Activated gamma-delta T cell treated with Interleukin-2 at 50 U/mL for 16 hours (primary cell): ENCODE measurements around the gene BCR.
A peak's percentile ranks its signal among the peaks of the same experiment; 100 is the strongest.
"Not testable (repeated sequence)": the region's sequence is repeated elsewhere in the genome, so short reads cannot be mapped to it uniquely, and the experiment has no call there.

ENCODE experiments used
- DNase-seq: peaks from one replicate; pipeline ENCODE4 v3.0.0-alpha.2; 2020

Gene BCR

DNA sequence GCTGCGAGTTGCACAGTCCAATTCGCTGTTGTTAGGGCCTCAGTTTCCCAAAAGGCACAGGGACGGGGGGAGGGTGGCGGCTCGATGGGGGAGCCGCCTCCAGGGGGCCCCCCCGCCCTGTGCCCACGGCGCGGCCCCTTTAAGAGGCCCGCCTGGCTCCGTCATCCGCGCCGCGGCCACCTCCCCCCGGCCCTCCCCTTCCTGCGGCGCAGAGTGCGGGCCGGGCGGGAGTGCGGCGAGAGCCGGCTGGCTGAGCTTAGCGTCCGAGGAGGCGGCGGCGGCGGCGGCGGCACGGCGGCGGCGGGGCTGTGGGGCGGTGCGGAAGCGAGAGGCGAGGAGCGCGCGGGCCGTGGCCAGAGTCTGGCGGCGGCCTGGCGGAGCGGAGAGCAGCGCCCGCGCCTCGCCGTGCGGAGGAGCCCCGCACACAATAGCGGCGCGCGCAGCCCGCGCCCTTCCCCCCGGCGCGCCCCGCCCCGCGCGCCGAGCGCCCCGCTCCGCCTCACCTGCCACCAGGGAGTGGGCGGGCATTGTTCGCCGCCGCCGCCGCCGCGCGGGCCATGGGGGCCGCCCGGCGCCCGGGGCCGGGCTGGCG is at the start of gene BCR:
TSS of gene BCR (plus strand) at position 209 of the 592 bp plus-strand sequence. CDS start 452 bp downstream, outside the sequence.
- DNase-seq, result peak; percentile 53

DNA sequence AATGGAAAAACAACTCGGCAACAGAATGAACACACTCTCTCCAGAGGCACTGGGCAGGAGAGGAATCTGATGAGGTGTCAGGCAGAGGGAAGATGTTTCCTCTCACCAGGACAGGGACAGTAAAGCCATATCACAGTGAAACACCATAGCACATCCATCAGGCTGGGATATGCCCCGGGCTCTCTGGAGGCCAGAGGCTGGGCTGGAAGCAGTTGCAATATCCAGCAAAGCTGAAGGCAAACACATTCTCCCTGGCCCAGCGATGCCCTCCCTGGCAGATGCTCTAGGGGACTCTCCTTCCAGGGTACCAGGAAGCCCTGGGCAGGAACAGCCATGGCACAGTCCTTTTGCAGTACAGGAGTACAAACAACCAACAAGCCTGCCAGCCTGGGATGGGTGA is 49.6 kb upstream of the BCR start:
- DNase-seq, result no peak

DNA sequence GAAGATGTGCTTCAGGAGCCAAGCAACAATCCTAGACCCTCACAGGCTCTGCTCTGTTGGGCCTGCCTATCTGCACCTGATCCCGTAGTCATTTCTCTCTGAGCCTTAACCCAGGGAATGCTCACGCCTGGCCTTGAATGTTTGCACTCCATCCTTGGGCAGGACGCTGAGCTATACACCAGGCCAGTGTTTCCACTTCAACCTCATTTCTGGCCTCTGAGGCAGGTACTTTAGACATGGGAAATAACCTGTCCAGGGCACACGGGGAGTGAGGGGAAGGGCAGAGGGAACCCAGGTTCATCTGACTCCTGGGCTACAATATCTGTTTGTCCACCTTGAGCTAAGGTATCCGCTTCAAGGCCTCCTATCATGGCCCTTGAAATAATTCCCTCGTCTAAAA is 48.4 kb upstream of the BCR start:
- no peak for DNase-seq

DNA sequence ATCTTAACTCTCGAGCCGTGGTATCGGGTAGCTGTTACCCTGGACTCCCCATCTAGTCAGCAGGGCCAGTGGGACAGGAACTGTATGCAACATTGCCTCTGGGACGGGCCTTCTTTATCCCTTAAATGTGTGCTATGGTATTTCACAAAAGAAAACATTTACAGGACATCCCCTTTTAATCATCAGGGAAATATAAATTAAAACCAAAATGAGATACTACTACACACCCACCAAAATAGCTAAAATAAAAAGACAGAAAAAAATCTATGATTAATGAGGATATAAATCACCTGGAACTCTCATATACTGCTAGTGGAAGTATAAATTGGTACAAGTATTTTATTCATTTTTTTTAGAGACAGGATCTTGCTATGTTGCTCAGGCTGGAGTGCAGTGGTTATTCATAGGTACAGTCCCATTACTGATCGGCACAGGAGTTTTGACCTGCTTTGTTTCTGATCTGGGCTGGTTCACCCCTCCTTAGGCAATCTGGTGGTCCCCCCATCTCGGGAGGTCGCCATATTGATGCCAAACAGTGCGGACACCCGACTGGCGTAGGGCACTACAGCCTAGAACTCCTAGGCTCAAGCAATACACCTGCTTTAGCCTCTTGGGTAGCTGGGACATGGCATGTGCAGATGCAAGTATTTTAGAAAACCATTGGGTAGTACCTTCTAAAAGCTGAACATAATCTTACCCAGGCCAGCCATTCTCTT is 47.8 kb upstream of the BCR start:
- no peak for DNase-seq

DNA sequence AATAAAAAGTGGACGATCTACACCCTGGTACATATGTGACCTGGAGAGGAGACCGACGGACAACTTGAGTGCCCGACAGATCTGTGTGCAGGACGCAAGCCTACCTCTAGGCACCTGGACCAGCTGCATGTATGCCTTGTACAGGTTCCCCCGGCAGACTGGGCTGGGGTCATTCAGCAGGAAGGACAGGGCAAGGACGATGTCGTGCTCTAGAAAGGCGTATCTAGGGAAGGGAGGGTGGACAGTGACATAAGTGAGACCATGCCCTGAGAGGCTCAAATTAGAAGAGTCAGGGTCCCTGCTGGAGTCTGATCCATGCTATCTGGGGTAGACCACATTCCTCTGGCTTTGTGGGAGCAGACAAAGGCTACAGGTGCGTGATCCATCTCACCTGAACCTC is 46.4 kb upstream of the BCR start:
- no peak for DNase-seq

DNA sequence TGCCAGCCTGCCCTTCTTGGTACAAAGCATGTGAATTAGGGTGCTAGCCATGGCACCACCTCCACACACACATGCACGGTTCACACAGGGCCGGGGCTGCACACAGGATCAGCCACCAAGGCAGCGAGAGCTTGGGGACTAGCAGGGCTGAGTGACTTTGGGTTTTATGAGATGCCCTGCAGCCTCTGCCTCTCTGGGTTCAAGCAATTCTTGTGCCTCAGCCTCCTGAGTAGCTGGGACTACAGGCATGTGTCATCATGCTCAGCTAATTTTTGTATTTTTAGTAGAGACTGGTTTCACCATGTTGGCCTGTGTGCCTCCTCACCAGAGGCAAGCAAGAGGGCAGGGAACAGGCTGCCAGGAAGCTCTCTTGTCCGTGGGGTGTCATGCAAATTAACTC is 43.3 kb upstream of the BCR start:
- not testable (repeated sequence) for DNase-seq

DNA sequence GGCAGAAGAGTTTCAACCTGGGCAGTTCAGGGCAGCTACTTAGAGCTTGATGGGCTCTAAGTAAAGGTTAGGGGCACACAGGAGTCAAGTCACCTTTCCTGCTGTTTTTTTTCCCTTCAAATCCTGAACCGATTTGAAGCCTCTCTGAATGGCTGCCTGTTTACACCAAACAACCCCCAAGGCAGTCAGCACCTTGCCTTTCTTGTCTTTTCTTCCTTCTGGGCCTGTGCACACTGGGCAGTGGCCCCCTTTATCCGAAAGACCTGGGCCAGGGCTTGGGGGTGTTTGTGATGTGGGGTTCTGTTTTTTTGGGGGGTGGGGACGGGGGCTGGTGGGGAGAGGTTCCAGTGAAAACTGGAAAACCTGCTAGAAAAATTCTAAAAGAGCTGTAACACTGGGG is 42.8 kb upstream of the BCR start:
- DNase-seq, result no peak

DNA sequence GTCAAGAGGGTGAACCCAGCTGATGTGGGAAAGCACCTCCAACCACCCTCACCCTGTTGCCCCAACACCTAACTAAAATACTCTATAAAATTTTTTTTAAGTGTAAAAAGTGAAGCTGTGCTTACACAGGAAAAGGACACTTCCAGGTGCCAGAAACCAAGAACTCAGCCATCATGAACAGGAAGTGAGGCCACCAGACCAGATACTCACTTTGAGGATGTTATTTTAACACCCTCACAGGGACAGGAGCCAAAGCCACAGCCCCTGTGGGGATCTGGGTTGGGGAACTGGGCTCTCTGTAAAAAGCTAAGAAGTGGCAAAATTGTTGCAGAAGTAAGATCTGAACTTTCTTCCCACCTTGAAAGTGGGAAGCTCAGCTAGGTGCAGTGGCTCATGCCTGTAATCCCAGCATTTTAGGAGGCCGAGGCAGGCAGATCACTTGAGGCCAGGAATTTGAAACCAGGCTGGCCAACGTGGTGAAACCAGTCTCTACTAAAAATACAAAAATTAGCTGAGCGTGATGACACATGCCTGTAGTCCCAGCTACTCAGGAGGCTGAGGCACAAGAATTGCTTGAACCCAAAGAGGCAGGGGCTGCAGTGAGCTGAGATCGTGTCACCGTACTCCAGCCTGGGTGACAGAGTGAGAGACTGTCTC is 42.3 kb upstream of the BCR start:
- DNase-seq, result peak; percentile 64

DNA sequence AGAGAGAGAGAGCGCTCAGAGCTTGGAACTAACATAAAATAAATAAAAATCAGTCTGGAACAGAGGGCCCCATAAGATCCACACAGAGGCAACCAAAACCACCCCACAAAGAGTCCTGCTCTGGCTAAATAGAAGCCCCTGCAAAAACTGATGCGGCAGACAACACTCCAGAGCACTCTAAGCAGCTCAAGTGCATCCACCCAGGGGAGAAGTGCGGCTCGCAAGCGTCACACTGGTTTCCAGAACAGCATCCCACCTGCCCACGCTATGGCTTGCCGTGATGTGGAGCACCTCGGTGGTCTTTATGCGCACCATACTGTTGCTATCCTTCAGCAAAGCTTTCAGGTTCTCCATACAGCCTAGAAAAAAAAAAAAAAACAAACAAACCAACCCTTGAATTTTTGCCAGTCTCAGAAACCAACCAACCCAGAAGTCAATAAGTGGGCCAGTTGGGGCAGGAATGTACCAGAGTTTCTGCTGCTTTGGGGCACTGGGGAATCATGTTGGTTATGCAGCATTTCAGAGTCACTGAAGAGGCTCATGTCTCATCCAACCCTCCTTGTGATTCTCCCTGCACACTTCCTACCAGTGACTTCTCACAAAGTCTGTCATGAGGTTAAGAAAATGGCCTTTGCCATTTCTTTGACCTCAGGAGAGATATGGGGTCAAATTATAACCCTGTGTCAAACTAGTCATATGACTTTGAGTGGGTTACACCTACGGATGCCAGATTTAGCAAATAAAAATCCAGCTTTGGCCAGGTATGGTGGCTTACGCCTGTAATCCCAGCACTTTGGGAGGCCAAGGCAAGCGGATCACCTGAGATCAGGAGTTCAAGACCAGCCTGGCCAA is 41.5 kb upstream of the BCR start:
- no peak for DNase-seq

DNA sequence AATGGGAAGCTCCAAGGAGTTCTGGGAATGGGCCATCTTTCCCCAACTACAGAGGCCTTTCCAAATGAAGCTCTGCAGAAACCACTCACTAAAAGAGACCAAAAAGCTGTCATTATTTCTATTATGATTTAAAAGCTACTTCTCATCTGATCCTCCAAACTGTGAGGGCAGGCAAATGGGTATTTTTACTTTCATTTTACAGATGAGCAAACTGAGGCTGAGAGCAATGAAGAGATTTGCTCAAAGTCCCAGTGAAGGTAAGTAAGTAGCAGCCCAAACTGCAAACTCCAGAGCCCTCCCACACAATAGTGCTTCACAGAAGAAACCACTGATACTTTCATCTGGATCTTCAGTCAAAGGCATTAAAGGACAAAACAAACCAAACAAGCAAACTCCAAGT is 39.9 kb upstream of the BCR start:
- no peak for DNase-seq

DNA sequence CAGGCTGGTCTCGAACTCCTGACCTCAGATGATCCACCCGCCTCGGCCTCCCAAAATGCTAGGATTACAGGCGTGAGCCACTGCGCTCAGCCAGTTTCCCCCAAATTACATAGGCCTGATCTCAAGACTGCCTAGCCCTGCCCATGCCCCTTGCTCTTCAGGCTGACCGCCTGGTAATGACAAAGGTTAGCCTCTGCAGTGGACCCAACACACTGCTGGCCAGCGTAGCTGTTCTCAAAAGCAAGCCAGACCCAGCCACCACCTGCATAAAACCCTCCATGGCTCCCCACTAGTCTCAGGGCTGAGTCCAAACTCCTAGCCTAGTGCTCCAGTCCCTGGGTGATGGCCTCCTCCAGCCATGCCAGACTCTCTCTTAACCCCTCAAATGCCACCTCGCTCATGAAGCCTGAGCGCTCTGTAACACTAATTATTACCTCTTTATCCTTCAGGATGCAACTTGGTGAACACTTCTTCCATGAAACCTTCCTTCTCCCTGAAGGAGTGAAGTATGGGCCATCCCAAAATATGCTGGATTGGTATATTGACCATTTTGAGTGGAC is 37.7 kb upstream of the BCR start:
- DNase-seq, result no peak

DNA sequence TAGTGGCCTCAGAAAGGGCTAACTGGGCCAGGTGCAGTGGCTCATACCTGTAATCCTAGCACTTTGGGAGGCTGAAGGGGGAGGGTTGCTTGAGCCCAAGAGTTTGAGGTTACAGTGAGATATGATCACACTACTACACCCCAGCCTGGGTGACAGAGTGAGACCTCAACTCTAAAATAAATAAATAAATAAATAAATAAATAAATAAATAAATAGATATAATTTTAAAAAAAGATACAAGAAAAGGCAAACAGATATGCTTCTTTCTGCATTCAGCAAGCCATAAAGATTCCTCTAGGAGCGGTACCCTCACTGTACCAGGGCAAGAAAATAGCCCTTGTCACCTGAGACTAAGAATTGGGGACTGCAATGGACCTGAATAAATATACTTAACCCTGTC is 37.2 kb upstream of the BCR start:
- DNase-seq, result no peak

DNA sequence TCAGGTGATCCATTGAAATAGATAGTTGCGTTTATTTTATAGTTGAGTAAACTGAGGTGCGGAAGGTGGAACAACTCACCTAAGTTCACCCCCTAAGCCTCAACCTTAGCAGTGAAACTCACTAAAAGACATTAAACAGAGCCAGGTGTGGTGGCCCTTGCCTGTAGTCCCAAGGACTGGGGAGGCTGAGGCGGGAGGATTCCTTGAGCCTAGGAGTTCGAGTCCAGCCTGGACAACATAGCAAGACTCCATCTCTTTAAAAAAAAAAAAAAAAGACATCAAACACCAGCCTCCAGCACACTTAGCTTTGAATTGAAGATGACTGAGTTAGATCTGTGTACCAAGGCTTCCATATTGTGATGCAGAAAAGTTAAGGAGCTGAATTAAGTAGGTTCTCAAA is 35.9 kb upstream of the BCR start:
- no peak for DNase-seq

DNA sequence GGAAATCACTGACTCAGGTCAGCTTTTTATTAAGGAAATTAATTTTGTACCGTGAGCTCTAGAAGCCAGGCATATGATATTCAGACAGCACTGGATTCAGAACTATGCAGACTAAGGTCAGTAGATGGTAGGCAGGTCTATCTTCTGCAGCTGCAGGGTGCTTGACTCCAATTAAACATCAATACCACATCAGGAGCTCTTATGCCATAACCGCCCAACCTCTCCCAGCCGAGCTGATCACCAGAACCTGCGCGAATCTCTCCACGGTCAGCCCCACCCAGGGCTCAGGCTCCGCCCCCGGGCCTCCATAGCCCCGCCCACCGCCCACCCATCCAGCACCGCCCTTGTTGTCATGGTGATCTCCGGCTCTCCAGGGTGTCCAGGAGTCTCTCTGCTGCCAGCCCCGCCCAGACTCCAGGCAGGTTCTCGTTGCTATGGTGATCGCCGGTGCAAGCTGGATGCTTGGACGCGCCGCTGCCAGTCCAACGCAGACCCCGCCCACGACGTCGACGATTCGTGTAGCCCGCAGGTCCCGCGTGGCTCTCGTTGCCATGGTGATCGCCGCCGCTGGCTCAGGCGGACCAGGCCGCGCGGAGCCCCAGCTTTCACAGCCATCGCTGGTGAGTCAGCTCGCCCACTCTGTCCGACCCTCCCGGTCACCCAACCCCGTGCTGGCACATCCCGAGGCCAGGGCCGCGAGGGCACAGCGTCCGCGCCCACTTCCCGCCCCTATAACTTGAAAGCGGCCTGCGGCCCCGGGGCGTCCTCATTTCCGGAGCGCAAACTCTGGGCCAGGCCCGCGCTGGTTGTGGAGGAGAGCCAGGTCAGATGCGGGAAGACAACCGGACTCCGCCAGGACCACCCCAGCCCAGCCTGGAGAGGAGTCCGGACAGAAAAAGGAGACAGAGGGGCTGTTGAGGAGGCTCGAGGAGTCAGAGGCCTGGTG is 35.1 kb upstream of the BCR start, which contains the start of gene RAB36:
TSS of gene RAB36 (plus strand) at position 546 of the 946 bp plus-strand sequence. CDS start 1,140 bp downstream, outside the sequence.
- peak; percentile 79 for DNase-seq

DNA sequence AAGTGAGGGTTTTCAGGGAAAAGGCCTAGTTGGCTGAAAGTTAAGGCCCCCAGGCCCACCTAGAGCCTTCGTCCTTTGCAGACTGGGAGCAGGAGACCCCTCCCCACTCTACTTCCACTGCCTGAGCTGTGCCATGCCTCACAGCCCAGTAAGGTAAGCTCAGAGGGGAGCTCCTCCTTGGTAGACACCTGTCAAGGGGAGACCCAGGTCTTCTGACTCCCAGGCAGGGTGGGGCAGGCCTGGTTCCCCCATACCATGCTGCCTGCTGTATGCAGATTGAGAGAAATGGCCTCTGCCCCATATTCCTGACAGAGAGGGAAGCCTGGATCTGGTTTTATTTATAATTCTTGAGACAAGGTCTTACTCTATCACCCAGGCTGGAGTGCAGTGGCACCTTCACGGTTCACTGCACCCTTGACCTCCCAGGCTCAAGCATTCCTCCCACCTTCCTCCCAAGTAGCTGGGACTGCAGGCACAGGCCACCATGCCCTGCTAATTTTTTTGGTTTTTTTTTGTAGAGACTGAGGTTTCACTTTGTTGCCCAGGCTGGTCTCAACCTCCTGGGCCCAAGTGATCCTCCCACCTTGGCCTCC is 34.3 kb upstream of the BCR start:
- no peak for DNase-seq

DNA sequence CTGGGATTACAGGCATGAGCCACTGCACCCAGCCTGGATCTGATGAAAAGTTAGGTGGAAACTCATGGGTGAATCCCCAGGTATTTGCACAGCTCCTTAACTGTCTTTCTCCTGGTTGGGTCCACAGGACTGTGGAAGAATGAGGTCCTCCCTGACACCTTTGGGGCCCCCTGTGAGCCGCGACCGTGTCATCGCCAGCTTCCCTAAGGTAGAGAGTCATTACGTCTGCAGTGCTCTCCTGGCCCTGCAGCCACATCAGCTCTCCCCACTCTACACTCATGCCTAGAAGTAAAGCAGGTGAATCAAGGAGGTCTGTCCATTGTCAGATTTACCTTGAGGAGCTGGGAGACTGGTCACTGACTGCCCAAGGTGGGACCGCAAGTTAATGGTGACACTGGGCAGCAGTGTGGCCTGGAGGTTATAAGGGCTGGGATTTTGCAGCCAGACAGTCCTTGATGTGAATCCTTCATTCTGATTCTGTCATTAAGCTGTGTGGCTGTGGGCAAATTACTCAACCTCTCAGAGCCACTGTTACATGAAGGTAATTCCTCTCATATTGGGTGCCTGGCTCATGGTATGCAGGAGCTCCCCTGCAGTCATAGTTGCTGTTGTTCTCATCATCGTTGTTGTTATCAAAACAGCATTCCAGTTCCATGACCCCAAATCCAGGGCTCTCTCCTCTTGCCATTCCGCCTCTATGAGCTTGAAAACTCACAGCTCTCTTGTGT is 33.7 kb upstream of the BCR start:
- no peak for DNase-seq

DNA sequence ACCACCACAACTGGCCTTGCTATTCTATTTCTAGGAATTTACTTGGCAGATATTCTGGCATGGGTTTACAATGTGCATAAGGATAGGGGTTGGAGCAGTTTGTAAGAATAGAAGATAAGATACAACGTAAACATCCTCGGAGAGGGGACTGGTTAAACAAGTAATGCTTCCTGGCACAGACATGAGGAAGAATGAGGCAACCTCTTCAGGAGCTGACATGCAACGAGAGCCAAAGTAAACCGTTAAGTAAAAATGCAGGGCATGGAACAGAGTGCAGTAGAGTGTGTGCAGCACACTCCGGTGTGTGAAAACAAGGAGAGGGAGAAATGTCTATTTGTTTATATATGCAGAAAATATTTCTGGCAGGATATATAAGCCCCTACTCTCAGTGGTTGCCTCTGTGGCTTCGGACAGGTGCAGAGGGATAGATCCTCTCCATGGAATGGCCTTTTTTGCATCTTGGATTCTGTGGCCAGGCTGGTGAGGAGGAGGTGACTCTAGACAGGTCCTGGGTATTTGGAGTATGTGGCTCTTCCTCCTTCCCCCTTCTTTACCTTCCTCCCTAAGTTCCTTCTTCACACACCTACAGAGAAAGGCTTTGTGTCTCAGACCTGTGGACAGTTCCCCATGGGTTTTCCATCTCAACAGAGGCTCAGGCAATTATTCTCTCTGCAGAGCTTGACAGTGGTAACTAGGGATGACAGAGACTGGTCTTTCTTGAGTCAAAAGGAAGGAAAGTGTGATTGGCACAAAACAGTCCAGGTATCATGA is 32.5 kb upstream of the BCR start:
- no peak for DNase-seq

DNA sequence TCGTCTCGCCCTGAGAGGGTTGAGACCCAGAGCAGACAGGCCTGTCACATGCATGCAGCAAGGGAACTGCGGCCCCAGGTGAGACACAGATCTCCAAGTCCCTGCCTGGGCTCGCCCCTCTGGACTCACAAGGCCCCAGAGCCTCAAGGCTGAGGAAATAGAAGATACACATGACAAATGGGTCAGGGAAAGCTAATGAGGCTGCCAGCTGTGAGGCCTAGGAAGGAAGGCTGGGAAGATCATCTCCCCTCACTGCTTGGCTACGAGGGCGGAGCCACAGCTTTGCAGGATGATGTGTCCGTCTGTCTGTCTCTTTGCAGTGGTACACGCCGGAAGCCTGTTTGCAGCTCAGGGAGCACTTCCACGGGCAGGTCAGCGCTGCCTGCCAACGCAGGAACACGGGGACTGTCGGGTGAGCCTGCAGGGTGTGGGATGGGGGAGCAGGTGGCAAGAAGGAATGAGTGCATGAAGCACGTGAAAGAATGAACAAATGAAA is 30.5 kb upstream of the BCR start:
- no peak for DNase-seq

DNA sequence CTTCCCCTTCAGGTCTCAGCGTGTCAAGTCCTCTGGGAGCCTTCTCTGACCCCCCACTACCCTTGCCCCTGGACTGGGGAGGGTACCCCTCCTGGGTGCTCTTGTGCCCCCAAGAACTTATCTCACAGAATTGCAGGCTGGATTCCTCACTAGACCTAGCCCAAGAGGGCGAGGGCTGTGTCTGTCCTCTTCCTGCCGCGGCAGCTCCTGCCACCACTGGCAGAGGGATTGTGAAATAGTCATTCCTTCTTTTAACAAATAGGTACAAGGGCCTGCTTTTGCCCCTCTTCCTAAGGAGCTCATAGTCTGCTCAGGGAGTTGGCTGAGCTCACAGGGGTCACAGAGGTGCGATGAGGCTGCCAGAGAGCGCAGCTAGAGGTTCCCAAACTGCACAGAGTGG is 29.5 kb upstream of the BCR start:
- no peak for DNase-seq

DNA sequence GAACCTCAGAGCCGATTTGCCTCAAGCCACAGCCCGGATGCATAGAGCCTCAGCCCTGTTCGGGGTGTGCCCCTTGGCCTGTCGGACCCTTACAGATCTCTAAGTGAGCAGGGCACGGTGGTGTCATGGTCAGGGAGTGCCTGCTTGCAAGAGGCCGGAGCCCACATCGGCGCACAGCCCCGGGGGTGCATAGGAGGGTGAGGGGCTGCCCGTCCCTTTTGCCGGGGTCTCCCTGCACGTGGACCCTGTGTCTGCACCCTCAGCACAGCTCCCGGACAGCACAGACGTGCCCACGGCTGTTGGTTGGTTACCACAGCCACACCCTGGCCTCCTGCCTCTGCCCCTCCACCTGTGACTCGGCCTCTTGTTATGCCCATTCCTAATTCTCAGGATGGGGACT is 28.5 kb upstream of the BCR start:
- DNase-seq, result no peak
